SK-N-SH treated with all-trans-retinoic acid at 6 μM for 48 hours (cell line): ENCODE results near the gene WASF1.

Experiments used
- ARNTL ChIP-seq: fragments of 450-650 bp; formaldehyde crosslinking; IDR thresholded peaks from 2 replicates; pipeline ENCODE4 v1.5.0; 2020; ENCODE audit warnings: low read depth, mild to moderate bottlenecking, moderate library complexity, borderline replicate concordance
- CSDC2 ChIP-seq: fragments of 250-450 bp; sonication (Bioruptor Pico); IDR thresholded peaks from 2 replicates; pipeline ENCODE4 v1.5.0; 2020; ENCODE audit warnings: mild to moderate bottlenecking, moderate library complexity
- RARB ChIP-seq: fragments of 250-450 bp; sonication (Bioruptor Pico); IDR thresholded peaks from 2 replicates; pipeline ENCODE4 v1.8.0; 2021; ENCODE audit warnings: mild to moderate bottlenecking, moderate library complexity
- TOX ChIP-seq: fragments of 250-450 bp; sonication (Bioruptor Pico); IDR thresholded peaks from 2 replicates; pipeline ENCODE4 v1.8.0; 2021; ENCODE audit warnings: mild to moderate bottlenecking, moderate library complexity, borderline replicate concordance
- ZFP30 ChIP-seq: fragments of 450-650 bp; formaldehyde crosslinking; IDR thresholded peaks from 2 replicates; pipeline ENCODE4 v1.5.0; 2022; ENCODE audit warnings: mild to moderate bottlenecking, moderate library complexity
- ZNF70 ChIP-seq: fragments of 450-650 bp; formaldehyde crosslinking; IDR thresholded peaks from 2 replicates; pipeline ENCODE4 v1.5.0; 2020; ENCODE audit warnings: mild to moderate bottlenecking, moderate library complexity

GRCh38 chr6:110055387-110055735, 124.1 kb downstream of the WASF1 start:
- TF ChIP-seq ZFP30 (CRISPR knock-in tag) = no peak
- no peak for TF ChIP-seq CSDC2 (CRISPR knock-in tag)
- TF ChIP-seq ARNTL = no peak
- TF ChIP-seq RARB (CRISPR knock-in tag) = no peak
- TF ChIP-seq ZNF70 (CRISPR knock-in tag) = no peak
- no peak for TF ChIP-seq TOX (CRISPR knock-in tag)
